ENCODE measurements around the gene CTIF.
"Not testable (repeated sequence)": the region's sequence is repeated elsewhere in the genome, so short reads cannot be mapped to it uniquely, and the experiment has no call there.

The CTIF gene

DNA sequence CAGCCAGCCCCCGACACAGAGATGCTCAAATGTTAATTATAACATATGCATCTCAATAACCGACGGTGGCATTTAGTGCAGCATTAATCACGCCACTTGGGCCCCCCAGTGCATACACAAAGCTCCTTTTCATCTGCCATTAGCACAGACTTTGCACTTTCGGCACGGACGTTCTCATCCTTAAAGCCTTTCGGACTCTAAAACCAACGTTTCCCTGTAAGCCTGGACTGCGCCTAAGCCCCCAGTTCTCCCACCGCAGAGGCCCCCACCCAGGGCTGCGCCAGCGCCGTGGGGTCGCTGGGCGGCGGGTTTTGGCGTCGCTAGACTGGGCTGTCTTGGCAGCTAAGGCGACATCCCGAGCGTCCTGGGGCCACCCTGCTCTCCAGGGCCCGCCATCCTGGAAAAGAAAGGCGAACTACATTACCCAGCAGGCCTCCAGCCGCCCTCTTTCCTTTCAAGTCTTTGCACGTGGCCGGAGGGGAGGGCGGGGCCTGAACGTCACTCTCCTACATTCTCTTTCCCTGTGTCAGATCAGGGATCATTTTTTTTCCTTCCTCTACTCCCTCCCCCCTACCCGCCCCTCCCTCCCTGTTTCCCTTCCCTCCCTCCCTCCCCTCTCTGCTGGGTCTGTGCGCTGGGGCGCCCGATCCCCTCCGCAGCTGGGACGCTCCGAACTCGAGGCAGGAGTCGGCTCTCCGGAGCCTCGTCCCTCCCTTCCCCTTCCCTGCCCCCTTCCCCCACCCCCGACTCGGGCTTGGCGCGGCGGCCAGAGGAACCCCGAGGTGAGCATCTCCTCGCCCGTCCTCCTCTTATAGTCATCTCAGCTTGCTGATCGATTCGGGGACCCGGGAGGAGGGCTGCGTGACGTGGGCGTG, at the start of gene CTIF:
Gene CTIF (plus strand): TSS at position 501 of the 875 bp plus-strand sequence. CDS start 80,535 bp downstream, outside the sequence.
- ATAC-seq: peak; percentile 76 to 79

DNA sequence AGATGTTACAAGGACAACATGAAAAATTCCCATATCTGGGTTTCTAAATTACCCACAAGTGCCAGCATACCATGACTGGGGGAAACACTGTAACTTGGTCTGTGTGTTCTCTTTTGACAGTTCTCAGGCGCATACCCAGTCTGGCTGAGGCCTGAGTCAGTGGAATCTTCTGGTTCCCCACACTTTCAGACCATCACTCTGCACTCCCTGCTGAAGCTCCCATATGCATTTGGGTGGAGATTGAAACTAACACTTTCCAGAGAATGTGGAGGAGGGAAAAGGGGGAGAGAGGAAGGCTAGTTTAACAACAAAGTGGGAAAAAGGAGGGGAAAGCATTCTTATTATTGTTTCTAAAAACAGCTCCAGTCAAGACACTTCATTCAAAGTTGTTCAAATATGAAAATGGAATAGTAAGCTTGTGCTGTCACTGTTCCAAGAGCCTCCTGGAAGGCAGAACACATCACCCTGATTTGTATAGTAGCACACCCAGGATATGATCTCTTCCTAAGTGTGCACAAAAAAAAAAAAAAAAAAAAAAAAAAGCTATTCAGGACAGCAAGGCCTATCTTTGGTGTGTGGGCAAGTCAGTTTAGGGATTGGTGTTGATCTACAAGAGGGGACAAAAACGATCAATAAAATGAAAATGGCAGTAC, 48.1 kb upstream of the CTIF start:
- no peak for ATAC-seq

DNA sequence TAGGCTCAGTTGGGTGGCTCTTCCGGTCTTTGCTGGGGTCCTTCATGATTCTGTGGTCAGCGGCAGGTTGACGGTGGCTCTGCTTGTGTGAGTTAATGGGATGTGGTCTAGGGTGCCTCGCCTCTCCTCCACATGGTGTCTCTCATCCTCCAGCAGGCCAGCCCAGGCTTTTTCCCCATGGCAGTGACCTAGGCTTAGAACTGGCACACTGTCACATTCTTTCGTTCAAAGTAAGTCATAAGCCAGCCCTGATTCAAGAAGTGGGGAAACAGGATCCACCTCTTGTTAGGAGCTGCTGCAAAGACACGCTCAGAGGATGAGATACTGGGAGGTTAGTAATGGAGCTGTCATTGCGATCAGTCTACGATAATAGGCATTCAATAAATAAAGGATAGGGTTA, 46.0 kb upstream of the CTIF start:
- ATAC-seq: no peak

DNA sequence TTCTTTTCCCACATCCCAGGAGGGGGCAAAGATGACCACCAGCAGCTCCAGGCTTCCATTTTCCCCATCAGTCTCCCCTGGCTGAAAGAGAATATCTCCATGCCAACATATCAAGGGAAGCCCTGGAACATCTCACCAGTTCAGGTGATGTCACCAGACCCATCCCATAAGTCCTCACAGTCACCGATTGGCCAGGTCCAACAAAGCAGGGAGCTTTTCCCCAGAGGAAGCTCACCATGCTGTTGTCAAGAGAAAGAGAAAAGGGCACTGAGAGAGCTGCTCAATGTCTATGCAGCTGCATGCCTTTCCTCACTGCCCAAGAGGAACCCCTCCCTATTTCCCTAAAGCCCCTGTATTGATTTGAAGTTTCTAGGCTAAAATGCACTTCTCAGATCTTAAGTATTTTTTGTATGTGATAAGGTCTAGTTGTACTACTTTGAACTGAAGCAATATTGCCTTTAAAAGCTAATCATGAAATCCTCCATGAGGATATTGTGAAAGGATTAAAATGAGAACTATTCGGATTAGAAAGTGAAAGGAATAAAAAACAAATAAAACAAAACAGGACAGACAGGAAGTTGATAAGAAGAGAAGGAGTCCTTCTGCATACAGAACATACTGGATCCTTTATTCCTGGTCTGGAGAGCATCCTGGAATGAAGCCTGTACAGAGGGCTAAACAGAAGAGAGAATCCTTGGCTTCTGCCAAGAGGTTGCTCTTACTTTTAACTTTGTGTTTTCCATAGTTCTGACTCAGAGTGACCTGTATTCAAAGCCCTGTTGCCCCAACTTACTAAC, 45.2 kb upstream of the CTIF start:
- ATAC-seq: no peak

DNA sequence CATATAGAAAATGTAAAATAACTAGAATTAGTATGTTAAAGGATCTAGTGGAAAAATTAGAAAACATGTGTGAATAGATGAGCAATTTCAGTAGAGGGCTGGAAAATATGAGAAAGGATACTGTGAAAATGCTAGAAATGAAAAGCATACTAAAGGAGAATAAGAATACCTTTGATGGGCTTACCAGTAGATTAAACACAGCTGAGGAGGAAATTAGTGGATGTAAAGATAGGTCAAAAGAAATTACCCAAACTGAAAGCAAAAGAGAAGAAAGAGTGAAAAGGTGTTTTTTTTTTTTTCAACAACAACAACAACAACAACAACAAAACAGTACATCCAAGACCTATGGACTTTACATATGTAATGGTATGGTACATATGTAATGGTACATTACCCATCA, 41.0 kb upstream of the CTIF start:
- no peak for ATAC-seq

DNA sequence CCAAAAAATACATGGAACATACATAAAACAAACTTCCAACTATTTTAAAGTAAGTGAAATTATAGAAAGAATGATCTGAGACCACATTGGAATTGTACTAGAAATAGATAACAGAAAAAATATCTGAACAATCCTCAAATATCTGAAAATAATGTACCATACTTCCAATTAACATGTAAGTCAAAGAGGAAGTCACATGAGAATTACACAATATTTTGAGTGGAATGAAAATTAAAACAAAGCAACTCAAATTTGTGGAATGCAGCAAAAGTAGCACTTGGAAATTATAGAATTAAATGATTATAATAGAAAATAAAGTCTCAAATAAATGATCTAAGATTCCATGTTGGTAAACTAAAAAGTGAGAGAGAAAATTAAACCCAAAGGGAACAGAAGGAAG, 38.3 kb upstream of the CTIF start:
- no peak for ATAC-seq

DNA sequence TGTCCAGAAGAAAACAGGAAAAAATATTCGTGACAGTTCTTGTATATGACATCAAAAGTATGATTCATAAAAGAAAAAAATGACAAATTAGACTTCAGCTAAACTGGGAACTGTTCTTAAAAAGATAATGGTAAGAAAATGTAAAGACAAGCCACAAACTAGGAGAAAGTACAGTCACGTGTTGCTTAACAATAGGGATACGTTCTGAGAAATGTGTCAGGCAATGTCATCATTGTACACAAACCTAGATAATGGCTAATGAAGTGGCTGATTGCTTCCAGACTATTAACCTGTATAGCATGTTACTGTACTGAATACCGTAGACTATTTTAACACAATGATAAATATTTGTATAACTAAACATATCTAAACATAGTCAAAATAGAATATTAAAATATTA, 35.9 kb upstream of the CTIF start:
- ATAC-seq: no peak

DNA sequence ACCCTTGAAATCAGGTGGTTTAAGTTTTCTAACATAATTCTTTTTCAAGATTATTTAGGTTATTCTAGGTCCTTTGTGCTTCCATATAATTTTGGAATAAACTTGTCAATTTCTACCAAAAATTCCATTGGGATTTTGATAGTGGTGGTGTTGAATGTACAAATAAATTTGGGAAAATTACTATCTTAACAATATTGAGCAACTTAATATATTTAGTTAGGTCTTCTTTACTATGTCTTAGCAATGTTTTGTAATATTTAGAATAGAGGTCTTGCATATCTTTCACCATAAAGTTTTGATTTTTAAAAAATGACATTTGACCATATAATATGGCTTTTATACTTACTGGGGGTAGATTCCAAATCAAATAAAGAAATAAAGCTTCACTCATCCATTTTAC, 34.0 kb upstream of the CTIF start:
- ATAC-seq: no peak

DNA sequence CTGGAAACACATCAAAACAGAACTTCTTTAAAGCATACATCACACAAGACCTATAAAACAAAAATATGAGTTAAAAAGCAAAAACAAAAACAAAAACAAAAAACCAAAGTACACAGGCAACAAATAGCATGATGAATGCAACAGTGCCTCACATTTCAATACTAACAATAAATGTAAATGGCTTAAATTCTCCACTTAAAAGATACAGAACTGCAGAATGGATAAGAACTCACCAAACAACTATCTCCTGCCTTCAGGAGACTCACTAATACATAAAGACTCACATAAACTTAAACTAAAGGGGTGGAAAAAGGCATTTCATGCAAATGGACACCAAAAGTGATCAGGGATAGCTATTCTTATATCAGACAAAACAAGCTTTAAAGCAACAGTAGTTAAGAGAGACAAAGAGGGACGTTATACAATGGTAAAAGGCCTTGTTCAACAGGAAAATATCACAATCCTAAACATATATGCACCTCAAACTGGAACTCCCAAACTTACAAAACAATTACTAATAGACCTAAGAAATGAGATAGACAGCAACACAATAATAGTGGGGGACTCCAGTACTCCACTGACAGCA, 31.8 kb upstream of the CTIF start:
- not testable (repeated sequence) for ATAC-seq

DNA sequence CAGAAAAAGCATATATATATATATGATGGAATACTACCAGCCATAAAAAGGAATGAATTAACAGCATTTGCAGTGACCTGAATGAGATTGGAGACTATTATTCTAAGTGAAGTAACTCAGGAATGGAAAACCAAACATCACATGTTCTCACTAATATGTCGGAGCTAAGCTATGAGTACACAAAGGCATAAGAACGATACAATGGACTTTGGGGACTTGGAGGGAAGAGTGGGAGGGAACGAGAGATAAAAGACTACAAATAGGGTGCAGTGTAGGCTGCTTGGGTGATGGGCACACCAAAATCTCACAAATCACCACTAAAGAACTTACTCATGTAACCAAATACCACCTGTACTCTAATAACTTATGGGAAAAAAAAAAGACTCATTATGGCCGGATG, 26.3 kb upstream of the CTIF start:
- not testable (repeated sequence) for ATAC-seq

DNA sequence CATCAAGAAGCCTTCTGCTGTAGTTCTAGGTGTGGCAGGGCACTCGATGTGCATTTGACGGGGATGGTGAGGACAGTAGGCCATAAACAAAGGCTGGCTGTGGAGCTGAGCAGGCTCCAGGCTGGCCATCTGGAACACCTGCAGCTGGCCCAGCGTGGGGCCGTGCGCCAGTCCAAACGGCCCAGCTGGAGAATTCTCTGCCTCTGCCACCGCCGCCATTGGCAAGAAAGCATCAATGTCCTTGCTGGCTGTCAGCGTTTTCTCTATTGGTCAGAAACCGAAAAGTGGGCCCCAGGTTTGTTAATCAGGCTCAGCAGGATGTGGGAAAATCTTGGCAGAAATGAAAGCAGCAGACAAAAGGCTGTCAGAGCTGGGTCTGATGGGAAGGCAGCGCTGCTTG, 24.0 kb upstream of the CTIF start:
- ATAC-seq: no peak

DNA sequence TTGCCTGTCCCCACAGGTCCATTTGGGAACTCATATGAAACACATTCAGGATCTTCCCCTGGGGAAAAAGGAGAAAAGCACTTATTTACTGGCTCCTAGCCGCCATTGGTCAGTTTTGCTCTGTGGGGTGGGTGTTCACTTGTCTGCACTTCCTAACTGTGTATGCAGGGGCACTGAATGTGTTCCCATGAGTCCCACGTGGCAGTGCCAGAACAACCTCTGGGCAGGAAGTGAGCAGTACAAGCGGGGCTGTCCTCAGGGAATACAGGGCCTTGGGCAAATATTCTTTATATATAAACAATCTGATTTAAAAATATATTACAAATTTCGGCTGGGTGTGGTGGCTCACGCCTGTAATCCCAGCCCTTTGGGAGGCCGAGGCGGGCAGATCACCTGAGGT, 21.8 kb upstream of the CTIF start:
- ATAC-seq: no peak

DNA sequence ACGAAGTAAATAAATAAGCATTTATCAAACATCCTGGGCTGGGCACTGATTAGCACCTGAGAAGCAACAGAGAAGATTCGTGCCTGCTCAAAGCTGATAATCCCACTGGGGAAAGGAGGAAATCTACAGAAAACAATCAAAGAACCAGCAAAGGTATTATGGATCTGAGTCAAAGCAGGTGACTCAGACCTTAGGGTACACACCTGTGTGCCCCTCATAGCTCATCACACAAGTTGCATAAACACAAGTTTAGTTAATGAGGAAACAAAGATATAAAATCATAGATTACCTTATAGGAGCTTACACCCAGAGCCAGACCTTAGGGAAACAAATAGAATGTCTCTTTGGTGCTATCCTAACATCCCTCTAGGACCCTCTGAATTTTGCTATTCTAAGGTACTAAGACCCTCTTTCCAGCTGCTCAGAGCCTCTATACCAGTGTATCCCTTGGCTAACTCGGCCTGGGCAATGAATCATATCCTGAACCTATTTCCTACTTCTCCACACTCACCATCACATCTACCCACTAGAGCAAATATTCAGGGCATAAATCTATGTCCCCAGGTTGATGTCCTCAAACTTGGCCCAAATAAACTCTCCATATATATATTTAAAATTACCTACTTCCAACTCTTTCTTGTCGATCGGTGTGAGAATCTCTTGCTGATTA, 19.3 kb upstream of the CTIF start:
- no peak for ATAC-seq

DNA sequence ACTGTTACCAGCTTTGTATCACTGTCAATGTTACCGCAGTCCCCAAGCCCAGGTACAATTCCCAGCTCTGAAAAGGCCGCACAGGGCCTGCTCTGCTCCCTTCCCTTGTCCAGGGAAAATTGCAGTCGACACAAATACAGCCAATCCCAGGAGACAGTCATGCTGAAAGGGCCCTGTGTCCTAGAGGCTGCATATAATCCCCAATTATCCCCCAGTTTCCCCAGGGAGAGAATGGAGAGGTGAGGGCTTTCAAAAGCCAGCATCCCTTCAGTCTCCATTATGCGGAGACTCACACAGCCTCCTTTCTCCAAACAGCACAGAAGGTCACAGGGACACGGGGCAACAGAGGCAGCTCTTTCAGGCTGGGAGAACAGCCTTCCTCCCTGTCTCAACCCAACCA, 17.1 kb upstream of the CTIF start:
- ATAC-seq: no peak

DNA sequence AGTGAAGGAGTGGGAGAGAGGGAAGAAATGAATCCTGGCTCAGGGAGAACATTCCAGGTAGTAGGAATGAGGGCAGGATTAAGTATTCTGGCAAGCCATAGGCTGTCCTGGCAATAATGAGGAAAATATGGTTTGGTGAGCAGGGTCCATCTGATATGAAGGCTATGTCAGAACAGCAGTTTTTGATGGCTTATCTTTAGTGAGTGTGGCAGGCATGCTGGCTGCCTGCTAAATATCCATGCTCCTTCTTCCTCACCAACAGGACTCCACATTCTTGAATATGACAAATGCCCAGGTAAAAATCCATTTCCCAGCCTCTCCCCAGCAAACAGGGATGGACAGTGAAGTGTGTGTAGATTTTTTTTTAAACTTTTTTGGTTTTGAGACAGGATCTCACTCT, 13.2 kb upstream of the CTIF start:
- no peak for ATAC-seq

DNA sequence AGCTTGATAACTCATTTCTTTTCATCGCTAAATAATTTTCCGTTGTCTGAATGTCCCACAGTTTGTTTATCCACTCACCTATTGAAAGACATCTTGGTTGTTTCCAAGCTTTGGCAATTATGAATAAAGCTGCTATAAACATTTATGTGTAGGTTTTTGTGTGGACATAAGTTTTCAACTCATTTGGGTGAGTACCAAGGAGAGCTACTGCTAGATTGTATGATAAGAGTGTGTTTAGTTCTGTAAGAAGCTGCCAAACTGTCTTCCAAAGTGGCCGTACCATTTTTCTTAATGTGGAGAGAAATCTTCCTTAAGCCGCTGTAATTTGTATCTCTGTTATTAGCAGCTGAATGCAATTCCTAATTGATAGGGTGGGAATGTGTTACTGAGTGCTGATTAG, 11.4 kb upstream of the CTIF start:
- no peak for ATAC-seq

DNA sequence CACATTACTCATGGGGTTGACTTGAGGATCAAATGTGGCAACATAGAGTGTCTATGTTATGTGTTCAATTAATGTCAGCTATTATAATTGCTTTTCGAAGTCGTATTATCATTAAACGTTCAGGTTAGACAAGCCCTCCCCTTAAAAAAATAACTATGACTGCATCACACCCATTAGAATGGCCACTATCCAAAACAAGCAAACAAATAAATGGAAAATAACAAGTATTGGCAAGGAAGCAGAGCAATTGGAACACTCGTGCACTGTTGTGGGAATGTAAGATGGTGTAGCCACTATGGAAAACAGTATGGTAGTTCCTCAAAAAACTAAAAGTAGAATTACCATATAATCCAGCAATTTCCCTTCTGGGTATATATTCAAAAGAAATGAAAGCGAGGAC, 10.0 kb upstream of the CTIF start:
- no peak for ATAC-seq

DNA sequence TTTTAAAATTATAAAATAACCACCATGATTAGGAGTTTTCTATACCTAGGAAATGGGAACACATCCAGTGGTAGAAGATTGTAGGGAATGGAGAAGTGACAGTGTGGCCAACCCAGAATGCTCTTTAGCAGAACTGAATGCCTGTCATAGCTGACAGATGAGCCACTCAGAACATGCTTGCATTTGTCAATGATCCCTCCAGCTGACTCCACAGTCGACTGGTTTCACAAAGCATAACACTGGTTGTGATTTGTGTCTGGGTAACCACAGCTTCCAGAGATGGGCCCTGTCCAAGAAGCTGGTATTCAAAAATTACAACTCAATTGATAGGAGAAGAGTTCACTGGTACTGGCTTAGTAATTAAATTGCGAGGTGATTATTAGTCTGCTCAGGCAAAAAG, 9.0 kb upstream of the CTIF start:
- no peak for ATAC-seq

DNA sequence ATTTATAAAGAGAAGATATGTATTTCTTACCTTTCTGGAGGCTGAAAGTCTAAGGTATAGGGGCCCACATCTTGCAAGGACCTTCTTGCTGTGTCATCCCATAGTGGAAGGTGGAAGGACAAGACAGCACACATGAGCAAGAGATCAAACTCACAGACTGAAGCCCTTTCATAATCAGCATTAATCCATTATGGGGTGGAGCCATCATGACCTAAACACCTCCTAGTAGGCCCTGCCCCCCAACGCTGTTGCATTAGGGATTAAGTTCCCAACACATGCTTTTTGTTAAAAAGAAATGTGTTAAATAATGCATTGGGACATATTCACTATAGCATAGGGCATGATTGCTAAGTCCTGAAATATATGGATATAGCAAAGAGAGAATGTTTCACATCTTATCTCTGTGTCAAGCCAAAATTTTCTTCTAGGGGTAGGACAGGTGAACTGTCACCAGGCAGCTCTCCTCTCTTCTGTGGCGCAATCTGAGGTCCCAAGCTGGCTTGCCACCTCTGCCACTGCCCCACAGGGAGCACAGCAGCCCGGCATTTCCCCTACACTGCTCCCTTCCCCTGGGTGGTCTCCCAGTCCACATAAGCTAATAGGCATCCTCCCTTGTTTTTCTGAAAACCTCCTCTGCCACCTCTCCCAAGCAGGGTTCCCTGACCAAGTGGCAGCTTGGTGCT, 8.3 kb upstream of the CTIF start:
- no peak for ATAC-seq

DNA sequence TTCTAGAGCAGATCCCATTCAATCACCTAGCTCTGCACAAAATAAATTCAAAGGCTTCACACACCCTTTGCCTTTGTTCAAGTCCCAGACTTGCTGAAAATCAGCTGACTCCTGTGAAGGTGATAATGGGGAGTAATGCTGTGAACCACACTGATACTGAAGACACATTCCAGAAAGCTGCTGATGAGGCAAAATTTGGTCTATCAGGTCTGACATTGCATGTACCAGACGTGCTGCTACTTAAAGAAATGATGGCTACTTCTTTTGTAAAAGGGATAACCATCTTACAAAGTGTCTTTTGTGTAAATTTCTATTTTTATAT, 7.8 kb upstream of the CTIF start:
- no peak for ATAC-seq

DNA sequence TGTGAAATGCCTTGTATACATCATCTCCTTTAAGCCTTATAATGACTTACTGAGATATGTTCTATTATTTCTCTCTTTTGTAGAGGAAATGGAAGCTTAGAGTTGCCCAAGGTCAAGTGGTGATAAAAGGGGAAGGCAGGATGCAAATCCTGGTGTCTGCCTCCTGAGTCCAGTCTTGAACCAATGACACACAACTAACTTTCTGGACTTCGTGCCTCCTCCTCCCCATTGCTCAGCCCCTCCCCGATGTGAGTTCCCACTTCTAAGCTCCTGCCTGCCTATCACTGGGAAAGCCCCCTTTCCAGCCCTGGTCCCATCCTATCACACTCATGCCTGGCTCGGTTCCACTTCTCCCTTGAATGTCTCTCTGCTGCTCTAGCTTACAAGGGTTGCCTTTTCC, 6.9 kb upstream of the CTIF start:
- ATAC-seq: no peak

All from activated CD4-positive, CD25-positive, alpha-beta regulatory T cell treated with anti-CD3 and anti-CD28 coated beads, Interleukin-2, amount 50 U/mL, for 24 hours (primary cell).